Stomach smooth muscle (tissue), 2 donors: ENCODE measurements around the gene CLCN4.

Experiments
- H3K27ac ChIP-seq: one replicate; pipeline ENCODE4 v1.7.0; 2013; ENCODE audit warnings: mild to moderate bottlenecking, low read length, inconsistent platforms
- H3K27me3 ChIP-seq, 2 donors: one replicate each; pipeline ENCODE4 v1.7.0; 2013; ENCODE audit warnings: low read length in 2 of 2; ENCODE audit not compliant: insufficient read depth in 2 of 2, control insufficient read depth in 1 of 2
- H3K36me3 ChIP-seq, 2 donors: one replicate each; pipeline ENCODE4 v1.7.0; 2013; ENCODE audit warnings: low read length in 2 of 2; ENCODE audit not compliant: control insufficient read depth in 2 of 2, insufficient read depth in 2 of 2
- H3K4me1 ChIP-seq: one replicate; pipeline ENCODE4 v1.7.0; 2013; ENCODE audit warnings: low read length; ENCODE audit not compliant: control insufficient read depth, insufficient read depth
- H3K4me3 ChIP-seq, 2 donors: one replicate each; pipeline ENCODE4 v1.7.0; 2013; ENCODE audit warnings: low read length in 2 of 2
- H3K9ac ChIP-seq, 2 donors: one replicate each; pipeline ENCODE4 v1.7.0; 2013; ENCODE audit warnings: low read length in 2 of 2, mild to moderate bottlenecking in 1 of 2
- H3K9me3 ChIP-seq, 2 donors: one replicate each; pipeline ENCODE4 v1.7.0; 2013; ENCODE audit warnings: low read length in 2 of 2; ENCODE audit not compliant: control insufficient read depth in 2 of 2
- donor health status: healthy.
- donor health status: Pancreatic carcinoma.

The CLCN4 gene

GRCh38 chrX:10128386-10128785 lies 28.4 kb upstream of the CLCN4 start:
- H3K9me3 ChIP-seq: no peaks in the 10 kb centered on the region
- H3K36me3 ChIP-seq: peaks cover 23 to 32% of the 10 kb centered on the region in 2 donors
- H3K27me3 ChIP-seq: peaks cover 0 to 10% of the 10 kb centered on the region in 2 donors
- no peak overlapping the region for H3K4me3 ChIP-seq
- no peak overlapping the region for H3K9ac ChIP-seq
- peaks cover 2% of the 10 kb centered on the region for H3K4me1 ChIP-seq
- H3K27ac ChIP-seq: no peak overlapping the region

GRCh38 chrX:10129229-10129628 lies 27.5 kb upstream of the CLCN4 start:
- H3K27me3 ChIP-seq: peaks cover 0 to 12% of the 10 kb centered on the region in 2 donors

GRCh38 chrX:10130354-10130753 lies 26.4 kb upstream of the CLCN4 start:
- no peak overlapping the region for H3K27ac ChIP-seq
- peaks cover 32 to 35% of the 10 kb centered on the region in 2 donors for H3K36me3 ChIP-seq
- H3K27me3 ChIP-seq: peaks cover 0 to 11% of the 10 kb centered on the region in 2 donors
- peaks cover 2% of the 10 kb centered on the region for H3K4me1 ChIP-seq
- H3K4me3 ChIP-seq: no peak overlapping the region
- no peak overlapping the region for H3K9ac ChIP-seq
- H3K9me3 ChIP-seq: no peaks in the 10 kb centered on the region

More at GRCh38 chrX:10129229-10129628, 27.5 kb upstream of the CLCN4 start:
- H3K9me3 ChIP-seq: no peaks in the 10 kb centered on the region
- no peak overlapping the region for H3K4me3 ChIP-seq
- H3K27ac ChIP-seq: no peak overlapping the region
- no peak overlapping the region for H3K9ac ChIP-seq
- H3K36me3 ChIP-seq: peaks cover 23 to 32% of the 10 kb centered on the region in 2 donors
- peaks cover 2% of the 10 kb centered on the region for H3K4me1 ChIP-seq

- no peaks in the 10 kb centered on the region for H3K9me3 ChIP-seq
- no peak overlapping the region for H3K9ac ChIP-seq
- H3K4me1 ChIP-seq: no peaks in the 10 kb centered on the region
- H3K4me3 ChIP-seq: no peak overlapping the region
- no peak overlapping the region for H3K27ac ChIP-seq
- H3K27me3 ChIP-seq: peaks cover 0 to 9% of the 10 kb centered on the region in 2 donors
- H3K36me3 ChIP-seq: peaks cover 27 to 36% of the 10 kb centered on the region in 2 donors
Observed at GRCh38 chrX:10133980-10134676, 22.6 kb upstream of the CLCN4 start.

- no peak overlapping the region for H3K9ac ChIP-seq
- H3K4me3 ChIP-seq: no peak overlapping the region
- H3K27ac ChIP-seq: no peak overlapping the region
Observed at GRCh38 chrX:10134921-10135320, 21.9 kb upstream of the CLCN4 start.

GRCh38 chrX:10135561-10136399 lies 21.0 kb upstream of the CLCN4 start:
- H3K36me3 ChIP-seq: peaks cover 21 to 30% of the 10 kb centered on the region in 2 donors
- peaks cover 0 to 4% of the 10 kb centered on the region in 2 donors for H3K27me3 ChIP-seq
- H3K27ac ChIP-seq: no peak overlapping the region
- no peaks in the 10 kb centered on the region for H3K4me1 ChIP-seq
- H3K9me3 ChIP-seq: no peaks in the 10 kb centered on the region
- H3K4me3 ChIP-seq: no peak overlapping the region
- no peak overlapping the region for H3K9ac ChIP-seq

More at GRCh38 chrX:10134921-10135320, 21.9 kb upstream of the CLCN4 start:
- Histone ChIP-seq H3K36me3 (peaks cover 24 to 29% of the 10 kb centered on the region in 2 donors), H3K4me1 (no peaks in the 10 kb centered on the region), H3K27me3 (peaks cover 0 to 6% of the 10 kb centered on the region in 2 donors), H3K9me3 (no peaks in the 10 kb centered on the region)

GRCh38 chrX:10138726-10139125 lies 18.0 kb upstream of the CLCN4 start:
- H3K27ac ChIP-seq: no peak overlapping the region

GRCh38 chrX:10140264-10140663 lies 16.5 kb upstream of the CLCN4 start:
- no peaks in the 10 kb centered on the region for H3K4me1 ChIP-seq
- no peak overlapping the region for H3K4me3 ChIP-seq
- no peak overlapping the region for H3K27ac ChIP-seq
- no peaks in the 10 kb centered on the region for H3K27me3 ChIP-seq
- H3K36me3 ChIP-seq: peaks cover 19 to 31% of the 10 kb centered on the region in 2 donors
- no peak overlapping the region for H3K9ac ChIP-seq
- no peaks in the 10 kb centered on the region for H3K9me3 ChIP-seq

More at GRCh38 chrX:10138726-10139125, 18.0 kb upstream of the CLCN4 start:
- no peaks in the 10 kb centered on the region for H3K4me1 ChIP-seq
- H3K9ac ChIP-seq: no peak overlapping the region
- no peaks in the 10 kb centered on the region for H3K9me3 ChIP-seq
- peaks cover 0 to 4% of the 10 kb centered on the region in 2 donors for H3K27me3 ChIP-seq
- no peak overlapping the region for H3K4me3 ChIP-seq
- peaks cover 24 to 37% of the 10 kb centered on the region in 2 donors for H3K36me3 ChIP-seq

GRCh38 chrX:10142041-10142599 lies 14.7 kb upstream of the CLCN4 start:
- Histone ChIP-seq H3K4me1 (no peaks in the 10 kb centered on the region), H3K27me3 (no peaks in the 10 kb centered on the region), H3K36me3 (peaks cover 19 to 22% of the 10 kb centered on the region in 2 donors), H3K27ac (no peak overlapping the region), H3K9me3 (no peaks in the 10 kb centered on the region), H3K4me3 (no peak overlapping the region), H3K9ac (no peak overlapping the region)

- no peak overlapping the region for H3K4me3 ChIP-seq
- H3K36me3 ChIP-seq: peaks cover 17 to 19% of the 10 kb centered on the region in 2 donors
- H3K9me3 ChIP-seq: no peaks in the 10 kb centered on the region
- no peak overlapping the region for H3K9ac ChIP-seq
- no peak overlapping the region for H3K27ac ChIP-seq
- H3K27me3 ChIP-seq: no peaks in the 10 kb centered on the region
- H3K4me1 ChIP-seq: no peaks in the 10 kb centered on the region
Observed at GRCh38 chrX:10143071-10143983, 13.4 kb upstream of the CLCN4 start.
